GM10847 (cell line): Measurements from ENCODE around the gene CMPK2.

ENCODE experiments used
- POLR2A ChIP-seq: IDR thresholded peaks from 2 replicates; pipeline ENCODE4 v1.6.1; 2011; ENCODE audit not compliant: insufficient read length; ENCODE audit errors: extremely low read depth

The CMPK2 gene

DNA sequence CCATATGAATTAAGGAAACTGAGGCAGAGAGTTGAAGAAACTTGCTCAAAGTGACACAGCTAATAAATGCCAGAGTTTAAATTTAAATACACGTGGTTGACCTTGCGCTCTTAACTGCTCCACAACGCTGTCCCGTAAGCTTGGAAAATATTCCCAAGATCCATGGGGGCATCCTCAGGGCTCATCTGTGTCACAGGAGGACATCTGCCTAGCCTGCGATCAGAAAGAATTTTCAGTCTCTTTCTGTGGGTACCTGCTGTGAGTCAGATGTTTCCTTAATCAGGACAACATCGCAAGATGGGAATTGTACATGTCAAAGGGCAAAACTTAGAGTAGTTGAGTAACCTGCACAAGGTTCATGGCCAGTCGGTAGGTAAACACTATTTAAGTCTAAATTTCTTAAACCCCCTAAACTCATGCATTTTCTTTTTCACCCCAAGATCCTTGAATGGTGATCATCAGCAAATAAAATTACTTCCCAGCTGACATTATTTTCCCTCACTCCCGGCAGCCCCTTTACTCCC lies 1.4 kb downstream of the CMPK2 start:
- no peak for TF ChIP-seq POLR2A

DNA sequence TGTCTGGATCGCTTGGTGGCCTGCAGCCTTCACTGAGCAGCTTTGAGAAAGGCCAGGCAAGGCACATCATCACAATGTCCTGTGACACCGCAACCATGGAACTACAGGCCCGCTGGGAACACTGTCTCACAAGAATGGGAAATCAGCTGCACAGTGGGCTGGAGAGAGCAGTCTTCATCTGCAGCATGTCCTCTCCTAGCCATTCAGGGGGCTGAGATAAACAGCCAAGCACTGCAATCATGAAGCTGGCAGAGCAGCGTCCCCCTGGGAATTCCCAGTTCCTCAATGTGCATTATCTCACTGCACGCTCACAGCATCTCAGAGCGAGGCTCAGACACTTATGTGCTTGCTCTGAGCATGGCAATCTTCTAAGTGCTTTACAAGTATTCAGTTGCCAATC lies 1.9 kb downstream of the CMPK2 start:
- no peak for TF ChIP-seq POLR2A

DNA sequence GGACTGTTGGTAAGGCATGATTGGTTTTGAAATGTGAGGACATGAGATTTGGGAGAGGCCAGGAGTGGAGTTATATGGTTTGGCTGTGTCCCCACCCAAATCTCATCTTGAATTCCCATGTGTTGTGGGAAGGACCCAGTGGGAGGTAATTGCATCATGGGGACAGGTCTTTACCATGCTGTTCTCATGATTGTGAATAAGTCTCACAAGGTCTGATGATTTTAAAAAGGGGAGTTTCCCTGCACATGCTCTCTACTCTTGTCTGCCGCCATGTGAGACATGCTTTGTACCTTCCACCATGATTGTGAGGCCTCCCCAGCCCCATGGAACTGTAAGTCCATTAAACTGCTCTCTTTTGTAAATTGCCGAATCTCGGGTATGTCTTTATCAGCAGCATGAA lies 5.4 kb downstream of the CMPK2 start:
- TF ChIP-seq POLR2A: no peak

DNA sequence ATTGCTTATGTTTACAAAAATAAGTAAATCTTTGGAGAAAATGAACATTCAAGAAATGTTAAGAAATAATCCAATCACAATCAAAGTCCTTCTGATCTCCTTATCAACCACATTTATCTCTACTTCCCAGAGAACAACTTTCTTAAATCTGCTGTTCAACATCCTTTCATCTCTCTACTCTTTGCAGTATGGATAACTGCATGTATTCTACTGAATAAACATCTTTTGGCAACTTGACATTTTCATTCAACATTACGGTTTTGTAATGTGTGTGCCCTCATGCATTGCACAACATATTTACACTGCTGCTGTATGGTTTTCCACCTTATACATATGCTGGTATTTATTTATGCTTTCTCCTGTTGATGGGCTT lies 9.2 kb downstream of the CMPK2 start:
- TF ChIP-seq POLR2A: no peak

DNA sequence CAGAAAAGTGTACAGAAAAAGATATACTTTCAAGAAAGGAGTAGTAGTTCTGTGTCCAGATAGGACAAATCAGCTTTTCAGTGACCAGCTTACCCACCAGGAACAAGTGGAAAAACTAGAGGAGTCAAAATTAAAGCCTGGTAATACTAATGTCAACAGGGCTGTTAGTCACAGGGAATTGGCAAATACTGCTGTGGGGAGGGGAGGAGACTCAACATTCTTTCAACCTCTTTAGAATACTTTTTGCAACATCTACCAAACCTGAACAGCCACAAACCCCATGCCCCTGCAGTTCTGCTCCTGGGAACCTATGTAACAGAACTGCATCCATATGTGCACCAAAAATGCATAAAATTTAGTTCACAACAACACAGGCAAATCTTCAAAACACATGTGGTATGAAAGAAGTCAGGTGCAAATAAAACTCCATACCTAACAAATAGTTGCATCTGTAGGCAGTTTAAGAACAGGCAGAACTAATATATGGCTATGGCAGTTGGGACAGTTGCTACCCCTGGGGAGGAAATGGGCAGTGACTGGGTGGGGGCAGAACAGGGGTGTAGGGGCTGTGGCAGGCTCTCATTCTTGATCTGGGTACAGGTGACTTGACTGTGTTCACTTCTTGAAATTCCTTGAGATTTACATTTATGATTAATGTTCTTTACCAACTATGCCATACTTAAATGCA lies 9.7 kb downstream of the CMPK2 start:
- TF ChIP-seq POLR2A: no peak

DNA sequence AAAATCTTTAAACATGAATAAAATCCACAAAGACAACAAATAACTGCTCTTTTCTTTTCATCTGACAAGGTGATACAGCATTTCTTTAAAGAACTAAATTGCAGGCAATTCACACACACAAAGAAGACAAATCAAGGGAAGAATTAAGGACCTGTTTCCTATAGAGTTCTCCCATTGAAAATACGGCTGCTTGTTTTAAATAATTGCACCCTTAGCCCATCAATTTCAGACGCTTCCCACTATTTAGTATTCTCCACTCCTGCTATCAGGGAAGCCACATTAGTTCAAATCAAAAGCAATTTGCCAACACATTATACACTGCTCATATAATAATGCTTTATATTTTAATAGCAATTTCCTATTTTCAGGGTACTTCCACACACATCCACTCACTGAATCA lies 11.3 kb downstream of the CMPK2 start:
- no peak for TF ChIP-seq POLR2A

DNA sequence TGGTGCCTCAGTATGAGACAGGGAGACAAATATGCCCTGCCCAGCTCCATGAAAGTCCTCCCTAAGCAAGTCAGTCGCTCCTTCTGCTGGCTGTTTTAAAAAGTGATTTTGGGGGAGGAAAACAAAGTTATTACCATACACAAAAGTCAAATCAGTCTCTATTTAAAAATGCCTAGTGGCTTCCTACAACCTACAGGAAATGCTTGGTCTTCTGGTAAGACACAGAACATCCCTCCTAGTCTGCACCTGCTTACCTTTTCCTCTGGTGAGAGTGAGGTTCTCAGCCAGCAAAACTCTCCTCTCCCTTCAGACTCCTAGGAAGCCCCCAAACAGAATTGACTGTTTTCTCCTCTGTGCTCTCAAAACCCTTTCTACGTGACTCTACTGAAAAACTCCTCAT lies 13.5 kb downstream of the CMPK2 start:
- TF ChIP-seq POLR2A: no peak

DNA sequence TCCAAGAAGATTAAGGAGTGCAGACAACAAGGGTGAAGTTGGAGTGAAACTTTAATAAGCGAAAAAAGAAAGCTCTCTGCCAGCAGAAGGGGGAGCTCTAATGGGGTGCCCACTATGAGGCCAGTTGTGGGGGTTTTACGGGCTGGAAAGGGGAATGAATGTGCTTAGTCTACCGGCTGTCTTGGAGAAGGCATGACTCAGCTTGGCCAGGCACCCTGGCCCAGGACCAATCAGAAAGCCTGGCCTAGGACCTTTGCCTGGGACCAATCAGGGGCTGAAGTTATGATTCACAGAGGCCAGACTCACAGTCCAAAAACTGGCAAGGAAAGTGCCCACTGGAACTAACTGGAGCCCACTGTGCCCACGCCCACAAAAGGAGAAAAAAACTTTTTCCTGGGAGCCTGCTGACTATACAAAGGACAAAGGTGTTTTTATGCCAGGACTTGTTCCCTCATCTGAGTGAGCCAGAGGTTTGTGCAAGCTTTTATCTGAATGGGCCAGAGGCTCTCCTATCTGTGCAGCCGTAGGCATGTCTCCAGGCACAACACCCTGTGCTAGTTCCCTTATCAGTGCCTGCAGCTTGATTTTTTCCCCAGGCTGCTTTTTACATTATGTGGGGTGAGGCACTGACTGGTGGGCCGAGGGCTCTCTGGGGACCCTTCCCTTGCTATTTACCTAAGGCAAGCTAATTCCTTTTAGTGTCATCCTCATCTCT lies 18.6 kb downstream of the CMPK2 start:
- no peak for TF ChIP-seq POLR2A

DNA sequence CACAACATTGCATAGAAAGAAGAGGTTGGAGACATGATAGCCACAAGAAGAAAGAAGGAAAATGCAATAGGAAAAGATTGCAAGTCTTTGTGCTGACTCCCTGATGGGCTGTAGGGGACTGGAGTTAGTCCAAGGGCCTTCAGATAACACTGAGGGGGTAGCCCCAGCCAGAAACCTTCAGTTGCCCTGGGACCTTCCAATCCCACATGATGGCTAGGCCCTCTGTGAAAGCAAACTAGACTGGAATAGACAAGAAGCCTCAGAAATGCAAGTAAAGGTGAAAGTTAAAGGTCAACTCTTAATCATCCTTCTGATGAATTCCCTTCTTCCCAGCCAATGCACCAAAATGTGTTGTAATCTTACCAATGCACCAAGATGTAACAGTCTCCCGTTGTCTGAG lies 19.2 kb downstream of the CMPK2 start:
- no peak for TF ChIP-seq POLR2A

DNA sequence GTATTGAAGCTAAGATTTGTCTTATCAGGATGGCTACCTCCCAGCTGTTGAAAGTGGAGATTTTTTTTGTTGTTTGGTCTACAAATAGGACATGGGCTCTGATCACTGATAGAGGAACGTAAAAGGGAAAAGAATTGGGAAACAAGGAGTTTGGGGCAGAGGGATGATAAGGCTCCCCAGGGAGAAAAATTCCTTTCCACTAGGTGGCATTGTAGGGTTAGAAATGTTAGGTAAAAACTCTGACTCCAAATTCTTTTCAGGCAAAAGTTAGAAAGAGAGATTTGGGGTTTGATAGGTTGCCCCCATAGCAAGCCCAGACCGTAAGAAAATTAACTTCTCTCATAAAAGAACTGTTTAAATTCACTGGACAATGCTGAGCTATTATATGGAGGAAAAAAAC lies 19.8 kb downstream of the CMPK2 start:
- TF ChIP-seq POLR2A: no peak

DNA sequence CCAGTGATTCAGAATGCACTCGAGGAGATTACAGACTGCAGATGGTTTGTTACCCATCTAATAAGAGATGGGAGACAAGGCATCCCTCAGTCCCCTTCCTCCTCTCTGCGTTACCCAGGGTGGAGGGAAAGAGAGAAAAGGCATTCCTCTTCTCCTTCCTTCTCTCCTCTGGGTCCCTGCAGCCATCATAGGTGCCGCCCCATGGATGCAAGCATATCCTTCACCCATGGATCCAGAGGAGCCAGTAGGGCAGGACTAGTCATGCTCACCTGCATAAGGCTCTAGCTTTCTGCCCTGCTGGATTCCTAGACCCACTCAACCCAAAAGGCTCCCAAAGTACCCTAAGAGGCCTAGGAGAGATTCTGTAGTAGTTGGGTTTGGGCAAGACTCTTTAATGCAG lies 20.4 kb downstream of the CMPK2 start:
- no peak for TF ChIP-seq POLR2A

DNA sequence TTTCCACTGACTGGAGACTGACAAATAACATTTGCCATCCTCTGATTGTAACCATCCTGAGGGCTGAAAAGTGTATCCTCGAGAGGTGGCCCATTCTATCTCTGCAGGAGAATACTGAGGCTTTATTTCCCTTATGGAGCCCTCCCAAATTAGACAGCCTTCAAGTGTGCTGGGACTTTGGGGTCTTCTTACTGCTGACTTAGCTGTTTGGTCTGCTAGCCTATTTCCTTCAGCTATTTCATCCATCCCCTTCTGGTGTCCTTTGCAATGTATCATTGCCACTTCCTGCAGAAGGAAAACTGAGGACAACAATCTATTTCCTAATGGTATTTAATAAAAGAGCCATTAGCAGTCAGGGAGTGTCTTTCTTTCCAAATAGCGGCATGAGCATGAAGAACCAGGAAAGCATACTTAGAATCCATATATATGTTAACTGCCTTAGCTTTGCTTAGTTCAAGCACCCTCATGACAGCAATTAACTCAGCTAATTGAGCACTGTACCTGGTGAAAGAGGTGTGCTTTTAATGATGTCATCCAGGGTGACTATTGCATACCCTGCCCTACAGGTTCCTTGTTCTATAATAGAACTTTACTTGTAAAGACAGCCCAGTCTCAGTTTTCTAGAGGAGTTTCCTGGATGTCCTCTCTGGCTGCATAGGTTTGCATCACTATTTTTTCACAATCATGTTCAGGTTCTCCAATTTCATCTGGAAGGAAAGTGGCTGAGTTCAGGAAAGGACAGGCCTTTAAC lies 24.0 kb downstream of the CMPK2 start:
- TF ChIP-seq POLR2A: no peak

DNA sequence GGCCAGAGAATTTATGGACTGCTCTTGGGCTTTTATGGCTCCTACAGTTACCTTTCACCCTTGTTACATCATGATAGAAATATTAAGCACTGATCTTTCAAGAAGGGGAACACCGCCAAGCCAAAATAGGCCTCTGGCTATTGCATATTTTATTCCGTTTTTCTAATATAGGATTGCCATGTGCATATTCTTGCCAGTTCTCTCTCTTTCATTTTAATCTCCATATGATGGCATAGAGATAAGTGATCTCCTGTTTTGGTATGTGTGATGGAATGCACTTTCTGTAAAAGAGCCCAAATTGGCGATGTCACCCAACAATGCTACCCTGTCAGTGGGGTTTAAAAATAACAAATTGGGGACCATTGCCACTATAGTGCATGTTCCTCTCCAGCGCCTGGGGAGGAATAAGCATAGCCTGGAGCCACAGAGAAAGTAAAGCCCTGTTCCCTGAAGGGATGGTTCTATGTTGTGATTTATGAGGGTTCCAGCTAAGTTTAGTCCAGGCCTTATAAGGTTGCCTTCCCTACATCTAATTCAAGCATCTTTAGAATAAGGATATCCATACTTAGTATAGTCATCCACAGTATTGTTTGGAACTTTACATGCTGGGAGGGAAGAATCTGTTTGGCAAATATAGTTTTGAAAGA lies 26.9 kb downstream of the CMPK2 start:
- TF ChIP-seq POLR2A: no peak

DNA sequence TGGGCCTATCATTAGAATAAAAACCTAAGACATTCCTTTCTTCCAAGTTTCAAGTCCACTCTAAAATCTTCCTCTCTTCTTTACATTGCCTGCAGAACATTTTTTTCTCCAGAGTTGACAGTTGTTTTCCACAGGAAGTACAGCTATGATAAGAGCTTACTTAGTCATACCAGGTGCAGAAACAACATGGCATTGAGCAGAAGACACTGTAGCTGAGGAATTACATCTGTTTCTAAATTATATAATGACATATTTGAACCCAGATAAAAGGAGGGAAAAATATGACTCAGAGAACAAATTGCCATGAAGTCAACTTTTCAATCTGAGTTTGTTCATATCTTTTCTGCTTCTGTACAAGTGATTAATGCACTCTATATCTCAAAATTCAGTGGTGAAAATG lies 30.2 kb downstream of the CMPK2 start:
- TF ChIP-seq POLR2A: no peak

DNA sequence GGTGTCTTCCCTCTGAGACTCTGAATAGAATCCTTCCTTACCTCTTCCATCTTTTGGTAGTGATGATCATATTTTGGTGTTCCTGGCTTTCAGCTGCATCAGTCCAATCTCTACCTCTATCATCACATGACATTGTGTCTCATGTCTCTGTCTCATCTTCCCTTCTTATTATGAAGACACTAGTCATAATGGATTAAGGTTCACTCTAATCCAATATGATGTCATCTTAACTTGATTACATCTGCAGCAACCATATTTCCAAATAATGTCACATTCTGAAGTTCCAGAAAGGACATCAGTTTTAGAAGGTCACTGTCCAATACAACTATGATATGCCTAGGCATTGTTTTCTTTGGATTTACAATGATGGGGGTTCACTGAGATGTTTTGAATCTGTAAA lies 31.5 kb downstream of the CMPK2 start:
- TF ChIP-seq POLR2A: no peak

DNA sequence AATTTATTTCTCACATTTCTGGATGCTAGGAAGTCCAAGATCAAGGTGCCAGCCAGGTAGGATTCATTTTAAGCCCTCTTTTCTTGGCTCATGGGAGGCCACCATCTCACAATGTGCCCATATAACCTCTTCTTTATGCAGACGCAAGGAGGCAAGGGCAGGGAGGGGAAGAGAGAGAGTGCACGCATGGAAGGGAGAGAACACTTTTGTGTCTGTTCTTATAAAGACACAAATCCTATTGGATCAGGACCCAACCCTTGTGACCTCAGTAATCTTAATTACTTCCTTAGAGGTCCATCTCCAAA lies 32.5 kb downstream of the CMPK2 start:
- no peak for TF ChIP-seq POLR2A
